ENCODE results near the gene WNT8A.
A peak's percentile ranks its signal among the peaks of the same experiment; 100 is the strongest.

WNT8A gene

GRCh38 chr5:138138949-138139780, 55.3 kb downstream of the WNT8A start, which contains the start of gene NME5:
Gene NME5 (minus strand): TSS chr5:138139428. CDS start chr5:138138780, 648 bp downstream.
- Histone ChIP-seq H3K4me1 (ENCODE audit: control extremely low read depth in 1 of 4, control insufficient read depth in 4 of 4, insufficient read depth in 4 of 4, low read length in 3 of 4) (peaks cover 9 to 14% (median 10%) of the 10 kb centered on the region in 4 experiments), H3K4me3 (ENCODE audit: control insufficient read depth in 1 of 7, extremely low read depth in 1 of 7, insufficient read depth in 4 of 7, low read depth in 2 of 7, low read length in 6 of 7) (peak within 1 kb of the TSS; percentile 31 to 74 (median 43)), H3K27me3 (replicated peaks in 2 of 5; ENCODE audit: control insufficient read depth in 4 of 5, insufficient read depth in 5 of 5, low read length in 4 of 5) (peaks cover 0 to 2% (median 0%) of the 10 kb centered on the region in 5 experiments), H3K9me3 (ENCODE audit: control extremely low read depth in 1 of 5, control insufficient read depth in 4 of 5, insufficient read depth in 2 of 5, low read depth in 1 of 5, low read length in 4 of 5) (no peaks in the 10 kb centered on the region), H3K36me3 (ENCODE audit: control insufficient read depth in 4 of 4, insufficient read depth in 4 of 4, low read length in 3 of 4) (no peaks in the 10 kb centered on the region), H3K27ac (ENCODE audit: insufficient read depth in 1 of 2, low read depth in 1 of 2, low read length in 2 of 2, poor library complexity in 1 of 2, severe bottlenecking in 2 of 2) (no peak within 1 kb of the TSS)
- ChIA-PET CTCF (interaction anchor here (0.9 to 1.6 kb wide), 4 partner anchors 10 to 70 kb away, joined by 4 to 6 read pairs (median 5); no protein-coding TSS in a partner anchor), POLR2A (no interaction called here)
- WGBS (ENCODE audit: insufficient coverage), result 4% methylated on average over 24 of the region's 31 CpGs
- DNase-seq, result peak; percentile 49 to 69 (median 55)

- peak overlapping the region in 4 of 7 experiments; percentile 40 to 74 (median 50) for H3K4me3 ChIP-seq (ENCODE audit: control insufficient read depth in 1 of 7, extremely low read depth in 1 of 7, insufficient read depth in 4 of 7, low read depth in 2 of 7, low read length in 6 of 7)
- no peaks in the 10 kb centered on the region for H3K36me3 ChIP-seq (ENCODE audit: control insufficient read depth in 4 of 4, insufficient read depth in 4 of 4, low read length in 3 of 4)
- H3K9me3 ChIP-seq (ENCODE audit: control extremely low read depth in 1 of 5, control insufficient read depth in 4 of 5, insufficient read depth in 2 of 5, low read depth in 1 of 5, low read length in 4 of 5), result no peaks in the 10 kb centered on the region
- CTCF ChIA-PET, result interaction anchor here (0.9 to 1.6 kb wide), 4 partner anchors 10 to 70 kb away, joined by 4 to 6 read pairs (median 5); no protein-coding TSS in a partner anchor
- H3K27me3 ChIP-seq (replicated peaks in 2 of 5; ENCODE audit: control insufficient read depth in 4 of 5, insufficient read depth in 5 of 5, low read length in 4 of 5), result peaks cover 0 to 2% (median 0%) of the 10 kb centered on the region in 5 experiments
- DNase-seq, result peak; percentile 73 to 93 (median 89)
- POLR2A ChIA-PET, result no interaction called here
- 45% methylated on average over 2 of the region's 3 CpGs for WGBS (ENCODE audit: insufficient coverage)
- no peak overlapping the region for H3K27ac ChIP-seq (ENCODE audit: insufficient read depth in 1 of 2, low read depth in 1 of 2, low read length in 2 of 2, poor library complexity in 1 of 2, severe bottlenecking in 2 of 2)
- H3K4me1 ChIP-seq (ENCODE audit: control extremely low read depth in 1 of 4, control insufficient read depth in 4 of 4, insufficient read depth in 4 of 4, low read length in 3 of 4), result peaks cover 9 to 14% (median 10%) of the 10 kb centered on the region in 4 experiments
These were observed 55.9 kb downstream of the WNT8A start for GRCh38 chr5:138139781-138140090.

GRCh38 chr5:138140268-138140667, 56.4 kb downstream of the WNT8A start:
- H3K9me3 ChIP-seq (ENCODE audit: control extremely low read depth in 1 of 5, control insufficient read depth in 4 of 5, insufficient read depth in 2 of 5, low read depth in 1 of 5, low read length in 4 of 5), result no peaks in the 10 kb centered on the region
- no peak overlapping the region for H3K27ac ChIP-seq (ENCODE audit: insufficient read depth in 1 of 2, low read depth in 1 of 2, low read length in 2 of 2, poor library complexity in 1 of 2, severe bottlenecking in 2 of 2)
- WGBS (ENCODE audit: insufficient coverage), result 100% methylated on average over 1 of the region's 4 CpGs
- no peaks in the 10 kb centered on the region for H3K36me3 ChIP-seq (ENCODE audit: control insufficient read depth in 4 of 4, insufficient read depth in 4 of 4, low read length in 3 of 4)
- peaks cover 0 to 2% (median 0%) of the 10 kb centered on the region in 5 experiments for H3K27me3 ChIP-seq (replicated peaks in 2 of 5; ENCODE audit: control insufficient read depth in 4 of 5, insufficient read depth in 5 of 5, low read length in 4 of 5)
- POLR2A ChIA-PET, result no interaction called here
- no peak overlapping the region for H3K4me3 ChIP-seq (ENCODE audit: control insufficient read depth in 1 of 7, extremely low read depth in 1 of 7, insufficient read depth in 4 of 7, low read depth in 2 of 7, low read length in 6 of 7)
- DNase-seq, result no peak
- CTCF ChIA-PET, result interaction anchor here (0.9 to 1.6 kb wide), 4 partner anchors 9 to 71 kb away, joined by 4 to 6 read pairs (median 5); no protein-coding TSS in a partner anchor
- peaks cover 9 to 14% (median 10%) of the 10 kb centered on the region in 4 experiments for H3K4me1 ChIP-seq (ENCODE audit: control extremely low read depth in 1 of 4, control insufficient read depth in 4 of 4, insufficient read depth in 4 of 4, low read length in 3 of 4)
